Karpas-422 (cell line): Measurements from ENCODE around the gene LCORL. TPM values are rescaled to one million over a fixed set of nuclear protein-coding genes. Genes with fewer than 3 reads are reported as not detected.

Experiments
- DNase-seq: peaks from one replicate; pipeline ENCODE4 v3.0.0-alpha.2; 2015
- H2AFZ ChIP-seq: fragments of 200-600 bp; sonication (generic); 2 replicates; pipeline ENCODE4 v1.6.1; 2014; ENCODE audit warnings: antibody characterized with exemption, low read length, mixed read lengths
- H3K27ac ChIP-seq: fragments of 200-600 bp; sonication (generic); 2 replicates; pipeline ENCODE4 v1.5.1; 2014; ENCODE audit warnings: mild to moderate bottlenecking, low read length, moderate library complexity
- H3K27me3 ChIP-seq: fragments of 200-600 bp; sonication (generic); 2 replicates; pipeline ENCODE4 v1.6.1; 2014; ENCODE audit warnings: low read length, mixed read lengths
- H3K36me3 ChIP-seq: fragments of 200-600 bp; sonication (generic); 2 replicates; pipeline ENCODE4 v1.6.1; 2014; ENCODE audit warnings: low read length, mixed read lengths; ENCODE audit not compliant: insufficient read depth
- H3K4me1 ChIP-seq: fragments of 200-600 bp; sonication (generic); 2 replicates; pipeline ENCODE4 v1.6.1; 2014; ENCODE audit warnings: mild to moderate bottlenecking, low read length, mixed read lengths
- H3K4me2 ChIP-seq: fragments of 200-600 bp; sonication (generic); 2 replicates; pipeline ENCODE4 v1.6.1; 2014; ENCODE audit warnings: low read length, low read depth, mild to moderate bottlenecking; ENCODE audit not compliant: poor library complexity, severe bottlenecking
- H3K4me3 ChIP-seq: fragments of 200-600 bp; sonication (generic); 2 replicates; pipeline ENCODE4 v1.5.1; 2014; ENCODE audit warnings: mild to moderate bottlenecking, antibody characterized with exemption, low read length, mixed read lengths
- H3K79me2 ChIP-seq: fragments of 200-600 bp; sonication (generic); 2 replicates; pipeline ENCODE4 v1.6.1; 2014; ENCODE audit warnings: mild to moderate bottlenecking, low read length, mixed read lengths
- H3K9ac ChIP-seq: fragments of 200-600 bp; sonication (generic); 2 replicates; pipeline ENCODE4 v1.6.0; 2014; ENCODE audit warnings: low read length
- H3K9me2 ChIP-seq: fragments of 200-600 bp; sonication (generic), shearing (Covaris generic); replicated peaks from 2 replicates; pipeline ENCODE4 v1.6.0; 2014; ENCODE audit warnings: mild to moderate bottlenecking, low read length, moderate library complexity; ENCODE audit not compliant: insufficient read depth
- H3K9me3 ChIP-seq: fragments of 300-700, 200-600 bp; sonication (generic); 2 replicates; pipeline ENCODE4 v1.6.1; 2014; ENCODE audit warnings: low read length, mixed read lengths
- H4K20me1 ChIP-seq: fragments of 200-600 bp; sonication (generic); 2 replicates; pipeline ENCODE4 v1.6.1; 2014; ENCODE audit warnings: mild to moderate bottlenecking, antibody characterized with exemption, low read length, low read depth; ENCODE audit not compliant: insufficient read depth
- total RNA-seq: library from RNA; depleted of rRNA; stranded (reverse); fragments of >200 nt; shearing (Covaris generic); gene quantifications from 2 replicates; pipeline ENCODE4 v1.2.3, GENCODE V29; 2014; ENCODE audit warnings: low replicate concordance

LCORL gene
- total RNA-seq, 1 experiment from 2014 or later: 50.1 TPM

GRCh38 chr4:17823871-17824669, 197.5 kb downstream of the LCORL start:
- H3K9ac ChIP-seq: no peak overlapping the region
- peaks cover 85% of the 10 kb centered on the region for H3K79me2 ChIP-seq
- H3K4me1 ChIP-seq: no peaks in the 10 kb centered on the region
- no peak for DNase-seq
- no peak overlapping the region for H2AFZ ChIP-seq
- no peaks in the 10 kb centered on the region for H4K20me1 ChIP-seq
- H3K27ac ChIP-seq: no peak overlapping the region
- no peak overlapping the region for H3K4me3 ChIP-seq
- no peaks in the 10 kb centered on the region for H3K27me3 ChIP-seq
- H3K9me2 ChIP-seq: no peaks in the 10 kb centered on the region
- H3K9me3 ChIP-seq: no peaks in the 10 kb centered on the region
- H3K36me3 ChIP-seq: peaks cover 78% of the 10 kb centered on the region
- no peak overlapping the region for H3K4me2 ChIP-seq

DNA sequence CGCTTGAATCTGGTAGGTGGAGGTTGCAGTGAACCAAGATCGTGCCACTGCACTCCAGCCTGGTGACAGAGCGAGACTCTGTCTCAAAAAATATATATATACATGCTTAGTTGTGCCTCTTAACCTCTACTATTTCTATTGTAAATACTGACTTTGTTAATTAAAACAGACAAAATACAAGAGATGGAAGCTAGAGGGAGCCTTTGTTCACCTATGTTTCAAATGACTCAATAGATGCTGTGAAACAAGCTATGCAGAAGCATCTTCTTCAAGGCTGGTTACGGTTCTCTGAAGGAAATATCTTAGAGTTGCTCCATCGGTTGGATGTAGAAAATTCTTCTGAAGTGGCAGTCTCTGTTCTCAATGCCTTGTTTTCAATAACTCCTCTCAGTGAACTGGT, 204.5 kb downstream of the LCORL start:
- Histone ChIP-seq H2AFZ (no peak overlapping the region), H3K9me2 (no peaks in the 10 kb centered on the region), H3K4me1 (peaks cover 22% of the 10 kb centered on the region), H4K20me1 (no peaks in the 10 kb centered on the region), H3K36me3 (peaks cover 71% of the 10 kb centered on the region), H3K9ac (no peak overlapping the region), H3K79me2 (peaks cover 89% of the 10 kb centered on the region), H3K4me3 (no peak overlapping the region), H3K4me2 (no peak overlapping the region), H3K27ac (no peak overlapping the region), H3K27me3 (no peaks in the 10 kb centered on the region), H3K9me3 (no peaks in the 10 kb centered on the region)
- peak; percentile 78 for DNase-seq

DNA sequence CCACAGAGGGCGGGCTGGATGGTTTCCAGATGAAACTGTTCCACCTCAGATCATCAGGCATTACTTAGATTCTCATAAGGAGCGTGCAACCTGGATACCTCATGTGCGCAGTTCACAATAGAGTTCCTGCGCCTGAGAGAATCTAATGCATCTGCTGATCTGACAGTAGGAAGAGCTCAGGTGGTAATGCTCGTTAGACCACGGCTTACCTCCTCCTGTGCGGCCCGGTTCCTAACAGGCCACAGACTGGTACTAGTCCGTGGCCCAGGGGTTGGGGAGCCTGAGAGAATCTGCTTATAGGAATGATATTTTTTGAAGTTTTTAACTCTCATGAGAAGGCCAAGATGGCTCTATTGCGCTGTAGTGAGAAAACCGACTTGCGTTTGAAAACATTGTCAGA, 205.4 kb downstream of the LCORL start:
- H2AFZ ChIP-seq: no peak overlapping the region
- DNase-seq: no peak
- H3K4me3 ChIP-seq: no peak overlapping the region
- H3K36me3 ChIP-seq: peaks cover 68% of the 10 kb centered on the region
- H3K9me2 ChIP-seq: no peaks in the 10 kb centered on the region
- no peaks in the 10 kb centered on the region for H4K20me1 ChIP-seq
- peaks cover 22% of the 10 kb centered on the region for H3K4me1 ChIP-seq
- H3K9ac ChIP-seq: no peak overlapping the region
- no peaks in the 10 kb centered on the region for H3K27me3 ChIP-seq
- H3K27ac ChIP-seq: no peak overlapping the region
- H3K4me2 ChIP-seq: no peak overlapping the region
- H3K79me2 ChIP-seq: peaks cover 90% of the 10 kb centered on the region
- no peaks in the 10 kb centered on the region for H3K9me3 ChIP-seq

DNA sequence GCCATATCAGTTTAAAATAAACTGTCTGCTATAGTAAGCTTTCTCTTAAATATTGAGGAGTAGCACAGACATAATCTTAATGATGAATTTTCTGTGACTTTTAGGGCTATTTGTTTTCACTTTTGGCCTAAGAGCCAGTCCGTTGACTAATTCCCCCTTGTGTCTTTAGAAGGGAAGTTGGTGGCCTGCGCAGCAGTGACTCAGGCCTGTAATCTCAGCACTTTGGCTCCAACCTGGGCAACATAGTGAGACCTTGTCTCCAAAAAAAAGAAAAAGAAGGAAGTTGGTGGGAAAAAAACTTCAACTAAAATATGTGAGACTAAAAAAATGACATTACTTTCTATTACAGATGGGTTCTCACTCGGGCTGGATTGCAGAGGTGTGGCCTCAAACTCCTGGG, 207.4 kb downstream of the LCORL start:
- peaks cover 61% of the 10 kb centered on the region for H3K36me3 ChIP-seq
- H3K27ac ChIP-seq: no peak overlapping the region
- H3K9me2 ChIP-seq: no peaks in the 10 kb centered on the region
- peaks cover 96% of the 10 kb centered on the region for H3K79me2 ChIP-seq
- H3K27me3 ChIP-seq: no peaks in the 10 kb centered on the region
- no peak overlapping the region for H2AFZ ChIP-seq
- no peak overlapping the region for H3K4me2 ChIP-seq
- no peak for DNase-seq
- no peak overlapping the region for H3K9ac ChIP-seq
- no peak overlapping the region for H3K4me3 ChIP-seq
- peaks cover 23% of the 10 kb centered on the region for H3K4me1 ChIP-seq
- H3K9me3 ChIP-seq: no peaks in the 10 kb centered on the region
- H4K20me1 ChIP-seq: peaks cover 11% of the 10 kb centered on the region

- Histone ChIP-seq H3K4me2 (peak overlapping the region; percentile 80), H3K9me2 (no peaks in the 10 kb centered on the region), H4K20me1 (peaks cover 19% of the 10 kb centered on the region), H3K27ac (peak overlapping the region; percentile 64), H3K4me1 (peaks cover 36% of the 10 kb centered on the region), H3K27me3 (no peaks in the 10 kb centered on the region), H3K4me3 (peak overlapping the region; percentile 93), H2AFZ (no peak overlapping the region), H3K9ac (peak overlapping the region; percentile 84), H3K36me3 (peaks cover 53% of the 10 kb centered on the region), H3K9me3 (no peaks in the 10 kb centered on the region), H3K79me2 (peaks cover 96% of the 10 kb centered on the region)
- no peak for DNase-seq
Measured at GRCh38 chr4:17812801-17813200, 208.8 kb downstream of the LCORL start.

GRCh38 chr4:17812125-17812524, 209.4 kb downstream of the LCORL start:
- peak overlapping the region; percentile 93 for H3K4me3 ChIP-seq
- peak; percentile 62 for DNase-seq

GRCh38 chr4:17811078-17811603, 210.4 kb downstream of the LCORL start:
- H3K4me3 ChIP-seq: peak overlapping the region; percentile 93
- no peaks in the 10 kb centered on the region for H3K9me3 ChIP-seq
- H3K9ac ChIP-seq: peak overlapping the region; percentile 84
- H3K79me2 ChIP-seq: peaks cover 96% of the 10 kb centered on the region
- no peaks in the 10 kb centered on the region for H3K27me3 ChIP-seq
- DNase-seq: no peak
- H2AFZ ChIP-seq: no peak overlapping the region
- H3K4me2 ChIP-seq: peak overlapping the region; percentile 80
- no peaks in the 10 kb centered on the region for H3K9me2 ChIP-seq
- H3K4me1 ChIP-seq: peaks cover 48% of the 10 kb centered on the region
- H3K27ac ChIP-seq: peak overlapping the region; percentile 64
- peaks cover 35% of the 10 kb centered on the region for H4K20me1 ChIP-seq
- peaks cover 57% of the 10 kb centered on the region for H3K36me3 ChIP-seq

More at GRCh38 chr4:17812125-17812524, 209.4 kb downstream of the LCORL start:
- no peaks in the 10 kb centered on the region for H3K9me2 ChIP-seq
- H3K27me3 ChIP-seq: no peaks in the 10 kb centered on the region
- peak overlapping the region; percentile 64 for H3K27ac ChIP-seq
- H3K9me3 ChIP-seq: no peaks in the 10 kb centered on the region
- H3K79me2 ChIP-seq: peaks cover 96% of the 10 kb centered on the region
- H3K9ac ChIP-seq: peak overlapping the region; percentile 84
- H3K4me2 ChIP-seq: peak overlapping the region; percentile 80
- H4K20me1 ChIP-seq: peaks cover 26% of the 10 kb centered on the region
- peaks cover 53% of the 10 kb centered on the region for H3K36me3 ChIP-seq
- H3K4me1 ChIP-seq: peaks cover 43% of the 10 kb centered on the region
- no peak overlapping the region for H2AFZ ChIP-seq

GRCh38 chr4:17810260-17811077, 211.1 kb downstream of the LCORL start, which contains the start of the genes DCAF16 and NCAPG:
DCAF16 (minus strand) TSS chr4:17810757; CDS start chr4:17804141, 6,616 bp downstream.
NCAPG (plus strand) TSS chr4:17810979; CDS start chr4:17811078, 99 bp downstream.
- Histone ChIP-seq H4K20me1 (peaks cover 41% of the 10 kb centered on the region), H3K4me1 (peaks cover 48% of the 10 kb centered on the region), H3K9ac (peak within 1 kb of the TSS; percentile 93), H3K36me3 (peaks cover 60% of the 10 kb centered on the region), H3K27ac (peak within 1 kb of the TSS; percentile 81), H3K9me3 (no peaks in the 10 kb centered on the region), H3K4me2 (peak within 1 kb of the TSS; percentile 97), H2AFZ (no peak within 1 kb of the TSS), H3K9me2 (no peaks in the 10 kb centered on the region), H3K27me3 (no peaks in the 10 kb centered on the region), H3K79me2 (peaks cover 96% of the 10 kb centered on the region), H3K4me3 (peak within 1 kb of the TSS; percentile 93)
- peak; percentile 100 for DNase-seq
